ENCODE results near the gene SSUH2.
"Not testable (repeated sequence)": the region's sequence is repeated elsewhere in the genome, so short reads cannot be mapped to it uniquely, and the experiment has no call there.

Gene SSUH2
- total RNA-seq = 0 to 0.05 (median 0.04) reads per million in 3 experiments

- no peak for DNase-seq
Observed at GRCh38 chr3:8644748-8645390, at the start of gene SSUH2. Gene SSUH2 (minus strand): TSS chr3:8644798. CDS start chr3:8644758, 40 bp downstream.

GRCh38 chr3:8691295-8691694 lies 46.7 kb upstream of the SSUH2 start:
- DNase-seq = not testable (repeated sequence)

GRCh38 chr3:8684992-8685391 lies 40.4 kb upstream of the SSUH2 start:
- not testable (repeated sequence) for DNase-seq

- DNase-seq = not testable (repeated sequence)
Observed at GRCh38 chr3:8682850-8683574, 38.4 kb upstream of the SSUH2 start.

GRCh38 chr3:8681881-8682538 lies 37.4 kb upstream of the SSUH2 start:
- not testable (repeated sequence) for DNase-seq

GRCh38 chr3:8681349-8681748 lies 36.8 kb upstream of the SSUH2 start:
- DNase-seq = no peak

- DNase-seq = not testable (repeated sequence)
Observed at GRCh38 chr3:8679817-8680553, 35.4 kb upstream of the SSUH2 start.

- no peak for DNase-seq
Observed at GRCh38 chr3:8678751-8679150, 34.2 kb upstream of the SSUH2 start.

- DNase-seq = not testable (repeated sequence)
Observed at GRCh38 chr3:8677258-8677657, 32.7 kb upstream of the SSUH2 start.

GRCh38 chr3:8675591-8675990 lies 31.0 kb upstream of the SSUH2 start:
- not testable (repeated sequence) for DNase-seq

GRCh38 chr3:8673083-8673737 lies 28.6 kb upstream of the SSUH2 start:
- no peak for DNase-seq

- DNase-seq = no peak
Observed at GRCh38 chr3:8669019-8669418, 24.4 kb upstream of the SSUH2 start.

- no peak for DNase-seq
Observed at GRCh38 chr3:8668216-8668615, 23.6 kb upstream of the SSUH2 start.

- no peak for DNase-seq
Observed at GRCh38 chr3:8667463-8668091, 23.0 kb upstream of the SSUH2 start.

GRCh38 chr3:8665407-8665896 lies 20.9 kb upstream of the SSUH2 start:
- DNase-seq = no peak

- no peak for DNase-seq
Observed at GRCh38 chr3:8663177-8664061, 18.8 kb upstream of the SSUH2 start.

- no peak for DNase-seq
Observed at GRCh38 chr3:8662594-8662993, 18.0 kb upstream of the SSUH2 start.

- no peak for DNase-seq
Observed at GRCh38 chr3:8660175-8661118, 15.8 kb upstream of the SSUH2 start.

GRCh38 chr3:8659242-8659641 lies 14.6 kb upstream of the SSUH2 start:
- no peak for DNase-seq

Measured in central memory CD4-positive, alpha-beta T cell (primary cell).